ENCODE results near the gene LIN9. TPM values are rescaled to one million over a fixed set of nuclear protein-coding genes. Genes with fewer than 3 reads are reported as not detected.

LIN9 gene
- total and polyA plus RNA-seq, 5 donors from 2014 or later, result 3.1 to 6.7 (median 4.3) TPM

- Mint-ChIP-seq H3K9me3 (no peaks in the 10 kb centered on the region), H3K4me1 (peaks cover 0 to 6% (median 0%) of the 10 kb centered on the region in 4 donors), H3K36me3 (peaks cover 26% of the 10 kb centered on the region), H3K4me3 (no peak overlapping the region), H3K27me3 (no peaks in the 10 kb centered on the region), H3K27ac (no peak overlapping the region)
- Histone ChIP-seq H3K36me3 (ENCODE audit: control insufficient read depth, insufficient read depth, low read length) (peaks cover 26% of the 10 kb centered on the region), H3K4me3 (ENCODE audit: low read depth, low read length) (no peak overlapping the region), H3K4me1 (ENCODE audit: control insufficient read depth, insufficient read depth, low read length, poor library complexity, severe bottlenecking) (no peaks in the 10 kb centered on the region), H3K9me3 (ENCODE audit: control insufficient read depth in 2 of 2, low read length in 2 of 2) (no peaks in the 10 kb centered on the region), H3K27ac (ENCODE audit: insufficient read depth, low read length, poor library complexity, severe bottlenecking) (no peak overlapping the region), H3K27me3 (ENCODE audit: control insufficient read depth, insufficient read depth, low read length) (no peaks in the 10 kb centered on the region)
- ATAC-seq (ENCODE audit: low read depth in 2 of 2), result no peak
- no peak for DNase-seq
These were observed 16.0 kb downstream of the LIN9 start for GRCh38 chr1:226292874-226293552.

- H3K9me3 ChIP-seq (ENCODE audit: control insufficient read depth in 2 of 2, low read length in 2 of 2), result no peaks in the 10 kb centered on the region
- H3K27me3 ChIP-seq (ENCODE audit: control insufficient read depth, insufficient read depth, low read length), result no peaks in the 10 kb centered on the region
- H3K27ac Mint-ChIP-seq, result no peak overlapping the region
- H3K4me1 Mint-ChIP-seq, result peaks cover 0 to 6% (median 0%) of the 10 kb centered on the region in 4 donors
- no peaks in the 10 kb centered on the region for H3K9me3 Mint-ChIP-seq
- no peak overlapping the region for H3K4me3 Mint-ChIP-seq
- no peak overlapping the region for H3K27ac ChIP-seq (ENCODE audit: insufficient read depth, low read length, poor library complexity, severe bottlenecking)
- H3K27me3 Mint-ChIP-seq, result no peaks in the 10 kb centered on the region
- no peaks in the 10 kb centered on the region for H3K4me1 ChIP-seq (ENCODE audit: control insufficient read depth, insufficient read depth, low read length, poor library complexity, severe bottlenecking)
- H3K4me3 ChIP-seq (ENCODE audit: low read depth, low read length), result no peak overlapping the region
- ATAC-seq (ENCODE audit: low read depth in 2 of 2) (no peak), DNase-seq (no peak)
- peaks cover 23% of the 10 kb centered on the region for H3K36me3 Mint-ChIP-seq
- H3K36me3 ChIP-seq (ENCODE audit: control insufficient read depth, insufficient read depth, low read length), result peaks cover 9% of the 10 kb centered on the region
These were observed 21.4 kb downstream of the LIN9 start for GRCh38 chr1:226287587-226287986.

GRCh38 chr1:226281058-226281457 is 27.9 kb downstream of the LIN9 start:
- Mint-ChIP-seq H3K4me1 (peaks cover 0 to 7% (median 0%) of the 10 kb centered on the region in 4 donors), H3K27me3 (no peaks in the 10 kb centered on the region), H3K36me3 (peaks cover 20% of the 10 kb centered on the region), H3K27ac (peak overlapping the region in 1 of 3 donors; percentile 1), H3K9me3 (no peaks in the 10 kb centered on the region), H3K4me3 (no peak overlapping the region)
- DNase-seq (no peak), ATAC-seq (ENCODE audit: low read depth in 2 of 2) (no peak)
- no peaks in the 10 kb centered on the region for H3K27me3 ChIP-seq (ENCODE audit: control insufficient read depth, insufficient read depth, low read length)
- H3K9me3 ChIP-seq (ENCODE audit: control insufficient read depth in 2 of 2, low read length in 2 of 2), result no peaks in the 10 kb centered on the region
- H3K36me3 ChIP-seq (ENCODE audit: control insufficient read depth, insufficient read depth, low read length), result peaks cover 7% of the 10 kb centered on the region
- H3K4me3 ChIP-seq (ENCODE audit: low read depth, low read length), result no peak overlapping the region
- H3K27ac ChIP-seq (ENCODE audit: insufficient read depth, low read length, poor library complexity, severe bottlenecking), result no peak overlapping the region
- H3K4me1 ChIP-seq (ENCODE audit: control insufficient read depth, insufficient read depth, low read length, poor library complexity, severe bottlenecking), result no peaks in the 10 kb centered on the region

- Mint-ChIP-seq H3K27me3 (no peaks in the 10 kb centered on the region), H3K27ac (no peak overlapping the region), H3K4me1 (peaks cover 0 to 8% (median 0%) of the 10 kb centered on the region in 4 donors), H3K36me3 (peaks cover 19% of the 10 kb centered on the region), H3K4me3 (no peak overlapping the region), H3K9me3 (no peaks in the 10 kb centered on the region)
- ATAC-seq (ENCODE audit: low read depth in 2 of 2), result no peak
- H3K27ac ChIP-seq (ENCODE audit: insufficient read depth, low read length, poor library complexity, severe bottlenecking), result no peak overlapping the region
- no peak overlapping the region for H3K4me3 ChIP-seq (ENCODE audit: low read depth, low read length)
- peaks cover 4% of the 10 kb centered on the region for H3K36me3 ChIP-seq (ENCODE audit: control insufficient read depth, insufficient read depth, low read length)
- no peak for DNase-seq
- H3K27me3 ChIP-seq (ENCODE audit: control insufficient read depth, insufficient read depth, low read length), result no peaks in the 10 kb centered on the region
- H3K4me1 ChIP-seq (ENCODE audit: control insufficient read depth, insufficient read depth, low read length, poor library complexity, severe bottlenecking), result no peaks in the 10 kb centered on the region
- H3K9me3 ChIP-seq (ENCODE audit: control insufficient read depth in 2 of 2, low read length in 2 of 2), result no peaks in the 10 kb centered on the region
These were observed 29.5 kb downstream of the LIN9 start for GRCh38 chr1:226279498-226279897.

GRCh38 chr1:226277897-226278296 is 31.1 kb downstream of the LIN9 start:
- H3K4me3 Mint-ChIP-seq, result no peak overlapping the region
- peaks cover 0 to 8% (median 0%) of the 10 kb centered on the region in 4 donors for H3K4me1 Mint-ChIP-seq

GRCh38 chr1:226276987-226277386 is 32.0 kb downstream of the LIN9 start:
- Mint-ChIP-seq H3K4me3 (no peak overlapping the region), H3K27me3 (no peaks in the 10 kb centered on the region), H3K9me3 (no peaks in the 10 kb centered on the region), H3K36me3 (peaks cover 20% of the 10 kb centered on the region), H3K4me1 (peaks cover 0 to 8% (median 0%) of the 10 kb centered on the region in 4 donors), H3K27ac (no peak overlapping the region)
- Histone ChIP-seq H3K9me3 (ENCODE audit: control insufficient read depth in 2 of 2, low read length in 2 of 2) (no peaks in the 10 kb centered on the region), H3K4me3 (ENCODE audit: low read depth, low read length) (no peak overlapping the region), H3K27ac (ENCODE audit: insufficient read depth, low read length, poor library complexity, severe bottlenecking) (no peak overlapping the region), H3K27me3 (ENCODE audit: control insufficient read depth, insufficient read depth, low read length) (no peaks in the 10 kb centered on the region), H3K36me3 (ENCODE audit: control insufficient read depth, insufficient read depth, low read length) (peaks cover 4% of the 10 kb centered on the region), H3K4me1 (ENCODE audit: control insufficient read depth, insufficient read depth, low read length, poor library complexity, severe bottlenecking) (no peaks in the 10 kb centered on the region)
- DNase-seq (no peak), ATAC-seq (ENCODE audit: low read depth in 2 of 2) (no peak)

More at GRCh38 chr1:226277897-226278296, 31.1 kb downstream of the LIN9 start:
- Mint-ChIP-seq H3K27ac (no peak overlapping the region), H3K27me3 (no peaks in the 10 kb centered on the region), H3K9me3 (no peaks in the 10 kb centered on the region), H3K36me3 (peaks cover 15% of the 10 kb centered on the region)
- peaks cover 4% of the 10 kb centered on the region for H3K36me3 ChIP-seq (ENCODE audit: control insufficient read depth, insufficient read depth, low read length)
- H3K27me3 ChIP-seq (ENCODE audit: control insufficient read depth, insufficient read depth, low read length), result no peaks in the 10 kb centered on the region
- no peak overlapping the region for H3K4me3 ChIP-seq (ENCODE audit: low read depth, low read length)
- no peak for ATAC-seq (ENCODE audit: low read depth in 2 of 2)
- H3K27ac ChIP-seq (ENCODE audit: insufficient read depth, low read length, poor library complexity, severe bottlenecking), result no peak overlapping the region
- no peak for DNase-seq
- no peaks in the 10 kb centered on the region for H3K9me3 ChIP-seq (ENCODE audit: control insufficient read depth in 2 of 2, low read length in 2 of 2)
- no peaks in the 10 kb centered on the region for H3K4me1 ChIP-seq (ENCODE audit: control insufficient read depth, insufficient read depth, low read length, poor library complexity, severe bottlenecking)

- no peaks in the 10 kb centered on the region for H3K27me3 ChIP-seq (ENCODE audit: control insufficient read depth, insufficient read depth, low read length)
- no peak for DNase-seq
These were observed 32.8 kb downstream of the LIN9 start for GRCh38 chr1:226276077-226276682.

GRCh38 chr1:226274138-226274537 is 34.8 kb downstream of the LIN9 start:
- Mint-ChIP-seq H3K36me3 (peaks cover 15% of the 10 kb centered on the region), H3K9me3 (no peaks in the 10 kb centered on the region), H3K4me1 (peaks cover 0 to 18% (median 0%) of the 10 kb centered on the region in 4 donors), H3K27me3 (no peaks in the 10 kb centered on the region), H3K4me3 (no peak overlapping the region), H3K27ac (peak overlapping the region in 1 of 3 donors; percentile 8)
- Histone ChIP-seq H3K9me3 (ENCODE audit: control insufficient read depth in 2 of 2, low read length in 2 of 2) (no peaks in the 10 kb centered on the region), H3K27ac (ENCODE audit: insufficient read depth, low read length, poor library complexity, severe bottlenecking) (no peak overlapping the region), H3K4me1 (ENCODE audit: control insufficient read depth, insufficient read depth, low read length, poor library complexity, severe bottlenecking) (no peaks in the 10 kb centered on the region), H3K27me3 (ENCODE audit: control insufficient read depth, insufficient read depth, low read length) (no peaks in the 10 kb centered on the region), H3K4me3 (ENCODE audit: low read depth, low read length) (no peak overlapping the region), H3K36me3 (ENCODE audit: control insufficient read depth, insufficient read depth, low read length) (peaks cover 4% of the 10 kb centered on the region)
- no peak for DNase-seq
- ATAC-seq (ENCODE audit: low read depth in 2 of 2), result no peak

More at GRCh38 chr1:226276077-226276682, 32.8 kb downstream of the LIN9 start:
- Mint-ChIP-seq H3K9me3 (no peaks in the 10 kb centered on the region), H3K36me3 (peaks cover 20% of the 10 kb centered on the region), H3K27ac (no peak overlapping the region), H3K4me1 (peaks cover 0 to 14% (median 0%) of the 10 kb centered on the region in 4 donors), H3K27me3 (no peaks in the 10 kb centered on the region), H3K4me3 (no peak overlapping the region)
- H3K27ac ChIP-seq (ENCODE audit: insufficient read depth, low read length, poor library complexity, severe bottlenecking), result no peak overlapping the region
- H3K4me1 ChIP-seq (ENCODE audit: control insufficient read depth, insufficient read depth, low read length, poor library complexity, severe bottlenecking), result no peaks in the 10 kb centered on the region
- ATAC-seq (ENCODE audit: low read depth in 2 of 2), result no peak
- H3K36me3 ChIP-seq (ENCODE audit: control insufficient read depth, insufficient read depth, low read length), result peaks cover 4% of the 10 kb centered on the region
- no peaks in the 10 kb centered on the region for H3K9me3 ChIP-seq (ENCODE audit: control insufficient read depth in 2 of 2, low read length in 2 of 2)
- no peak overlapping the region for H3K4me3 ChIP-seq (ENCODE audit: low read depth, low read length)
